ENCODE results near the gene BSG. TPM values are rescaled to one million over a fixed set of nuclear protein-coding genes. Genes with fewer than 3 reads are reported as not detected.
A peak's percentile ranks its signal among the peaks of the same experiment; 100 is the strongest.

Gene BSG
- total RNA-seq, 1 experiment from 2014 or later = 758 TPM

DNA sequence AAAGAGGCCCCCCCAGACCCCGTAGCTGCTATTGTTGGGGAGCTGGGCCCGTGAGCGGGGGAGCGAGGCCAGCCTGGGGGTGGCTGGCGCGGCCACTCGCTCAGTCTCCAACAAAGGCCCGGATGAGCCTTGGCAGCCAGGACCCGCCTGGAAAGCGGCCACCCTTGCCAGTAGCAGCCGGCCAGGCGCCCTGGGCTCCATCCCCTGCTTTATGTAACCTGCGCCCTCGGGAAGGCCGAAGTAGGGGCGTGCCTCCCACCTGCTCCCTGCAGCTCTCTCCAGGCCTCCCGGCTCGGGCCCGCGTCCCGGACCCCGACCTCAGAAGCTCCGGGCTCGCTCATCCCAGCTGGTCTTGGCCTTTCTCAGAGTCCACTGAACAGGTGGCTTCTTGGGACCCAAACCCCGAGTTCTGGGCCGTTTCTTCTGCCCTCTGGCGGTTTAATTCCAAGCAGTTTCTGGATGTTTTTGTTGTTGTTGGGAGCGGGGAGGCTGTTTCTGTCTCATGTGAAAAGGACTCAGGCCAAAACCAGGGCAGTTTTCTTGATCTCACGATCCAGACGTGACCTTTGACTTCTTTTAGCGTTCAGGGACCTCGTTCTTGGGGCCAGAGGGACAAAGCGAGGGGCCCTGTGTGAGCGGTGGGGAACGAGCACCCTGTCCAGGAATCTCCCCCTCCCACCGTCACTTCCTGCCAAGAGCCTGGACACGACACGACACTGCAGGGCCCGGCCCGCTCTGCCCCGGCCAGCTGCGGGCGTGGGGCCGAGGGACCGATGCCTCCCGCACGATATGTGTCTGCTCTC, 39.6 kb upstream of the BSG start:
- TF ChIP-seq, protein P1, sequence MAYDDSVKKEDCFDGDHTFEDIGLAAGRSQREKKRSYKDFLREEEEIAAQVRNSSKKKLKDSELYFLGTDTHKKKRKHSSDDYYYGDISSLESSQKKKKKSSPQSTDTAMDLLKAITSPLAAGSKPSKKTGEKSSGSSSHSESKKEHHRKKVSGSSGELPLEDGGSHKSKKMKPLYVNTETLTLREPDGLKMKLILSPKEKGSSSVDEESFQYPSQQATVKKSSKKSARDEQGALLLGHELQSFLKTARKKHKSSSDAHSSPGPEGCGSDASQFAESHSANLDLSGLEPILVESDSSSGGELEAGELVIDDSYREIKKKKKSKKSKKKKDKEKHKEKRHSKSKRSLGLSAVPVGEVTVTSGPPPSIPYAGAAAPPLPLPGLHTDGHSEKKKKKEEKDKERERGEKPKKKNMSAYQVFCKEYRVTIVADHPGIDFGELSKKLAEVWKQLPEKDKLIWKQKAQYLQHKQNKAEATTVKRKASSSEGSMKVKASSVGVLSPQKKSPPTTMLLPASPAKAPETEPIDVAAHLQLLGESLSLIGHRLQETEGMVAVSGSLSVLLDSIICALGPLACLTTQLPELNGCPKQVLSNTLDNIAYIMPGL (CRISPR knock-in tag; IDR thresholded peaks at IDR 0.05) = peak; percentile 68; the same call in 1 of the 2 replicates
- peak; percentile 37; the same call in 1 of the 2 replicates for TF ChIP-seq ZNF121 (CRISPR knock-in tag; IDR thresholded peaks at IDR 0.05)
- TF ChIP-seq GTF2I (CRISPR knock-in tag; conservative IDR thresholded peaks at IDR 0.05) = no peak
- DNase-seq (ENCODE audit: low spot score) (peak; percentile 63), ATAC-seq (peak; percentile 11)
- POLR2A ChIA-PET = interaction anchor here (1.3 to 2.3 kb wide), 3 partner anchors 9 to 26 kb away, joined by 4 to 8 read pairs (median 5); no protein-coding TSS in a partner anchor
- Mint-ChIP-seq H3K4me1 (peaks cover 8% of the 10 kb centered on the region), H3K27ac (peak overlapping the region; percentile 92), H3K36me3 (no peaks in the 10 kb centered on the region; the same call in 1 of the 2 replicates), H3K27me3 (ENCODE audit: low read depth) (peaks cover 8% of the 10 kb centered on the region), H3K4me3 (peak overlapping the region; percentile 79), H3K9me3 (no peaks in the 10 kb centered on the region)
- CTCF ChIA-PET = interaction anchor here (0.7 to 6.5 kb wide), 13 partner anchors 10 to 185 kb away, joined by 3 to 82 read pairs (median 5); partner anchors contain the start of genes MADCAM1 and TPGS1

GRCh38 chr19:533364-534058, 38.9 kb upstream of the BSG start:
- peaks cover 7% of the 10 kb centered on the region for H3K36me3 Mint-ChIP-seq
- peaks cover 1% of the 10 kb centered on the region; the same call in 1 of the 2 replicates for H3K27me3 Mint-ChIP-seq (ENCODE audit: low read depth)
- ChIA-PET CTCF (interaction anchor here (0.8 to 6.5 kb wide), 8 partner anchors 9 to 185 kb away, joined by 3 to 82 read pairs (median 8); partner anchors contain the start of gene TPGS1), POLR2A (interaction anchor here (1.3 kb wide), 1 partner anchor 23 kb away, joined by 4 read pairs; no protein-coding TSS in a partner anchor)
- TF ChIP-seq, protein P2, sequence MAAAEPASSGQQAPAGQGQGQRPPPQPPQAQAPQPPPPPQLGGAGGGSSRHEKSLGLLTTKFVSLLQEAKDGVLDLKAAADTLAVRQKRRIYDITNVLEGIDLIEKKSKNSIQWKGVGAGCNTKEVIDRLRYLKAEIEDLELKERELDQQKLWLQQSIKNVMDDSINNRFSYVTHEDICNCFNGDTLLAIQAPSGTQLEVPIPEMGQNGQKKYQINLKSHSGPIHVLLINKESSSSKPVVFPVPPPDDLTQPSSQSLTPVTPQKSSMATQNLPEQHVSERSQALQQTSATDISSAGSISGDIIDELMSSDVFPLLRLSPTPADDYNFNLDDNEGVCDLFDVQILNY (CRISPR knock-in tag; IDR thresholded peaks at IDR 0.05) = no peak
- no peak for TF ChIP-seq JAZF1 (CRISPR knock-in tag; IDR thresholded peaks at IDR 0.05)
- TF ChIP-seq IRF1 (CRISPR knock-in tag; IDR thresholded peaks at IDR 0.05) = no peak
- TF ChIP-seq ZNF425 (CRISPR knock-in tag; conservative IDR thresholded peaks at IDR 0.05) = no peak
- TF ChIP-seq, protein P3, sequence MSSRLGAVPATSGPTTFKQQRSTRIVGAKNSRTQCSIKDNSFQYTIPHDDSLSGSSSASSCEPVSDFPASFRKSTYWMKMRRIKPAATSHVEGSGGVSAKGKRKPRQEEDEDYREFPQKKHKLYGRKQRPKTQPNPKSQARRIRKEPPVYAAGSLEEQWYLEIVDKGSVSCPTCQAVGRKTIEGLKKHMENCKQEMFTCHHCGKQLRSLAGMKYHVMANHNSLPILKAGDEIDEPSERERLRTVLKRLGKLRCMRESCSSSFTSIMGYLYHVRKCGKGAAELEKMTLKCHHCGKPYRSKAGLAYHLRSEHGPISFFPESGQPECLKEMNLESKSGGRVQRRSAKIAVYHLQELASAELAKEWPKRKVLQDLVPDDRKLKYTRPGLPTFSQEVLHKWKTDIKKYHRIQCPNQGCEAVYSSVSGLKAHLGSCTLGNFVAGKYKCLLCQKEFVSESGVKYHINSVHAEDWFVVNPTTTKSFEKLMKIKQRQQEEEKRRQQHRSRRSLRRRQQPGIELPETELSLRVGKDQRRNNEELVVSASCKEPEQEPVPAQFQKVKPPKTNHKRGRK (CRISPR knock-in tag; IDR thresholded peaks at IDR 0.05; ENCODE audit: borderline replicate concordance) = no peak
- TF ChIP-seq, protein P4, sequence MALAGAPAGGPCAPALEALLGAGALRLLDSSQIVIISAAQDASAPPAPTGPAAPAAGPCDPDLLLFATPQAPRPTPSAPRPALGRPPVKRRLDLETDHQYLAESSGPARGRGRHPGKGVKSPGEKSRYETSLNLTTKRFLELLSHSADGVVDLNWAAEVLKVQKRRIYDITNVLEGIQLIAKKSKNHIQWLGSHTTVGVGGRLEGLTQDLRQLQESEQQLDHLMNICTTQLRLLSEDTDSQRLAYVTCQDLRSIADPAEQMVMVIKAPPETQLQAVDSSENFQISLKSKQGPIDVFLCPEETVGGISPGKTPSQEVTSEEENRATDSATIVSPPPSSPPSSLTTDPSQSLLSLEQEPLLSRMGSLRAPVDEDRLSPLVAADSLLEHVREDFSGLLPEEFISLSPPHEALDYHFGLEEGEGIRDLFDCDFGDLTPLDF (CRISPR knock-in tag; IDR thresholded peaks at IDR 0.05) = no peak
- no peak for TF ChIP-seq SOX15 (CRISPR knock-in tag; IDR thresholded peaks at IDR 0.05)
- no peak for TF ChIP-seq SP1 (CRISPR knock-in tag; conservative IDR thresholded peaks at IDR 0.05)
- no peak for TF ChIP-seq ERG (CRISPR knock-in tag; IDR thresholded peaks at IDR 0.05)
- TF ChIP-seq, protein P5, sequence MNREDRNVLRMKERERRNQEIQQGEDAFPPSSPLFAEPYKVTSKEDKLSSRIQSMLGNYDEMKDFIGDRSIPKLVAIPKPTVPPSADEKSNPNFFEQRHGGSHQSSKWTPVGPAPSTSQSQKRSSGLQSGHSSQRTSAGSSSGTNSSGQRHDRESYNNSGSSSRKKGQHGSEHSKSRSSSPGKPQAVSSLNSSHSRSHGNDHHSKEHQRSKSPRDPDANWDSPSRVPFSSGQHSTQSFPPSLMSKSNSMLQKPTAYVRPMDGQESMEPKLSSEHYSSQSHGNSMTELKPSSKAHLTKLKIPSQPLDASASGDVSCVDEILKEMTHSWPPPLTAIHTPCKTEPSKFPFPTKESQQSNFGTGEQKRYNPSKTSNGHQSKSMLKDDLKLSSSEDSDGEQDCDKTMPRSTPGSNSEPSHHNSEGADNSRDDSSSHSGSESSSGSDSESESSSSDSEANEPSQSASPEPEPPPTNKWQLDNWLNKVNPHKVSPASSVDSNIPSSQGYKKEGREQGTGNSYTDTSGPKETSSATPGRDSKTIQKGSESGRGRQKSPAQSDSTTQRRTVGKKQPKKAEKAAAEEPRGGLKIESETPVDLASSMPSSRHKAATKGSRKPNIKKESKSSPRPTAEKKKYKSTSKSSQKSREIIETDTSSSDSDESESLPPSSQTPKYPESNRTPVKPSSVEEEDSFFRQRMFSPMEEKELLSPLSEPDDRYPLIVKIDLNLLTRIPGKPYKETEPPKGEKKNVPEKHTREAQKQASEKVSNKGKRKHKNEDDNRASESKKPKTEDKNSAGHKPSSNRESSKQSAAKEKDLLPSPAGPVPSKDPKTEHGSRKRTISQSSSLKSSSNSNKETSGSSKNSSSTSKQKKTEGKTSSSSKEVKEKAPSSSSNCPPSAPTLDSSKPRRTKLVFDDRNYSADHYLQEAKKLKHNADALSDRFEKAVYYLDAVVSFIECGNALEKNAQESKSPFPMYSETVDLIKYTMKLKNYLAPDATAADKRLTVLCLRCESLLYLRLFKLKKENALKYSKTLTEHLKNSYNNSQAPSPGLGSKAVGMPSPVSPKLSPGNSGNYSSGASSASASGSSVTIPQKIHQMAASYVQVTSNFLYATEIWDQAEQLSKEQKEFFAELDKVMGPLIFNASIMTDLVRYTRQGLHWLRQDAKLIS (CRISPR knock-in tag; IDR thresholded peaks at IDR 0.05; ENCODE audit: borderline replicate concordance) = no peak
- no peak for TF ChIP-seq ZNF671 (CRISPR knock-in tag; IDR thresholded peaks at IDR 0.05)
- TF ChIP-seq TEAD1 (CRISPR knock-in tag; IDR thresholded peaks at IDR 0.05) = no peak
- no peak for TF ChIP-seq CBFB (CRISPR knock-in tag; IDR thresholded peaks at IDR 0.05; ENCODE audit: low read depth)
- H3K4me1 Mint-ChIP-seq = peaks cover 8% of the 10 kb centered on the region
- H3K9me3 Mint-ChIP-seq = no peaks in the 10 kb centered on the region
- ATAC-seq = no peak
- H3K27ac Mint-ChIP-seq = no peak overlapping the region
- peak overlapping the region; percentile 79 for H3K4me3 Mint-ChIP-seq
- DNase-seq (ENCODE audit: low spot score) = no peak

All from WTC11 (cell line).